ENCODE measurements around the gene KATNBL1.
A peak's percentile ranks its signal among the peaks of the same experiment; 100 is the strongest.

The KATNBL1 gene

GRCh38 chr15:34116620-34117019 lies 93.3 kb downstream of the KATNBL1 start:
- no peak for DNase-seq (ENCODE audit: low spot score)

- DNase-seq (ENCODE audit: low spot score): no peak
Measured at GRCh38 chr15:34114739-34115138, 95.2 kb downstream of the KATNBL1 start.

DNA sequence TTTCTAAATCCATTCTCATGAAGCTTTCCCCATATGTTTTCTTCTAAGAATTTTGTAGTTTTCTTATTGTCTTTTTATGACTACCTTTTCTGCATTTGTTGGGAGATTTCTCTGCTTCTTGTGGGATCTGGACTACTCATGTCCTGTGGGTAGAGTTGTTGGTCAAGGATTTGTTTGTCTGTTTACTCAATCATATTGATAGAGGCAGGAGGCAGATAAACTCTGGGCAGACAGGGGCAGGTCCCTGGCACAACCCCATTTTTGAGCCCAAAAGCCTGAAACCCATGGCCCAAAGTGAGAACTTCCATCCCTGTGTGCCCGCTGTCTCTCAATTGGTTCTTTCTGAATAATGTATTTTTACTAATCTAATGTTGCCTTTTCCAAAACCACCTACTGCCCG lies 95.7 kb downstream of the KATNBL1 start:
- DNase-seq (ENCODE audit: low spot score): no peak

DNA sequence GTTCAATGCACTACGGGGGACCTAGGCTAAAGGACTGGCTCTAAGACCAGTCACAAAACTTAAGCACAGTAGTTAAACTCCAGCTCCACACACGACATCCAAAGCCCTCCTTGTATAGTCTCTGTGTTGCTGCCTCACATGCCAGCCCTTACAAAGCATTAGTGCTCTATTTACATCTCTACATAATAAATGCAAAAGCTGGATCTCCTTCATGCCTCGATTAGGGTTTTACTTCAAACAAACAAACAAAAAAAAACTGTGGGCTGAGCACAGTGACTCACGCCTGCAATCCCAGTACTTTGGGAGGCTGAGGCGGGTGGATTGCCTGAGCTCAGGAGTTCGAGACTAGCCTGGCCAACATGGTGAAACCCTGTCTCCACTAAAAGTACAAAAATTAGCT lies 98.4 kb downstream of the KATNBL1 start:
- no peak for DNase-seq (ENCODE audit: low spot score)

DNA sequence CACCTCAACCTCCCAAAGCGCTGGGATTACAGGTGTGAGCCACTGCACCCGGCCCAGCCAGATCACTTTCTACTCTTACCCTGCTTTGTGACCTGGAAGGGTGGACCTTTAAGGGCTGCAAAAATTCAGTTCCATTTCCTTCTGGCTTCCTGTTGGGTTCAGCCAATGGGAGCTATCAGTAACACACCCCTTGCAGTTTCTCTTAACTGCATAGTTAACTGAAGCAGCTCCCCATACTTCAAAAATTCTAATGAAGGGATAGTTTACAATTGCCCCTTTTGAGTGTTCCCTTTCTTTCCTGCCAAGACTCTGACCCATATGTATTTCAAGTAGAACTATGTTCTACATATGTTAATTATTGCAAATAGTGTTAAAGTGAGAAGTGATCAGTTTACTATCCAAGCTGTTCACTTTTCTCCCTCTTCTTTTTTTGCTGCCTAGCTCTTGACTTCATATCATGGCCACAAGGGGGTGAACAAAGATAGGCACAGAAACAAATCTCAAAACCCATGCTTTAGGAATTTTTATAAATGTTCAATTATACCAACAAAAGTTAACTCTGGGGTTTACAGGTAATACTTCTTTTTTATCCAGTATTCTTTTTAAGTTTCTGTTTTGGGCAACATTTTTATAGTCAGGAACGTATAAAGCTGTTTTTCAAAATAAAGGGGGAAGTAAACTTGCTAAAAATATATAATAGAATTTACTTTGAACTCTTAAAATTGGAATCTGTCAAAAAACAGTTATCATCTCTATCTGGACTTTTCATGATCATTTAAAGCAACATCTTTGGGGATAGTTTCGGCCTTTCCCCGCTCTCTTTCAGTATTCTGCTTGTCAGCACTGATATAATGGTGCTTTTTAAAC lies 99.9 kb downstream of the KATNBL1 start:
- DNase-seq (ENCODE audit: low spot score): peak; percentile 17

- no peak for DNase-seq (ENCODE audit: low spot score)
Measured at GRCh38 chr15:34107315-34107714, 102.6 kb downstream of the KATNBL1 start.

- no peak for DNase-seq (ENCODE audit: low spot score)
Measured at GRCh38 chr15:34106423-34106822, 103.5 kb downstream of the KATNBL1 start.

DNA sequence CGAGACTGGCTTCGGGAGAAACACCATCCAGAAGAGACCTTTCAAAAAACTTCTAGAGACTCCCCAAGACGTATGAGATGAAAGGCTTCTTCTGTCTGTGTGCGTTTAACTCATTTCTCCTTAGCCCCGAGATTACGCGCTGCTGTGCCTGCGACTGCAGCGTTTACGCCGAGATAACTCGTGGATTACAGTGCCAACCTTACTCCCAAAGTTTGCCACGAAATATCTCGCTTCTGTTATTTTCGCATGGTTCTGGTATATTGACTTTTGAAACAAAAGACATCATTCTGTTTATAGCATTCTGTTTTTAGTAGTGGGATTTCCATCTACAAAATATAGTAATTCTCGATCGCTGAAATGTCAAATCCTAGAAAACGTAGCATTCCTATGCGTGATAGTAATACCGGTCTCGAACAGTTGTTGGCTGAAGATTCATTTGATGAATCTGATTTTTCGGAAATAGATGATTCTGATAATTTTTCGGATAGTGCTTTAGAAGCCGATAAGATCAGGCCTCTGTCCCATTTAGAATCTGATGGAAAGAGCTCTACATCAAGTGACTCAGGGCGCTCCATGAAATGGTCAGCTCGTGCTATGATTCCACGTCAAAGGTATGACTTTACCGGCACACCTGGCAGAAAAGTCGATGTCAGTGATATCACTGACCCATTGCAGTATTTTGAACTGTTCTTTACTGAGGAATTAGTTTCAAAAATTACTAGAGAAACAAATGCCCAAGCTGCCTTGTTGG lies 107.5 kb downstream of the KATNBL1 start:
- no peak for DNase-seq (ENCODE audit: low spot score)

DNA sequence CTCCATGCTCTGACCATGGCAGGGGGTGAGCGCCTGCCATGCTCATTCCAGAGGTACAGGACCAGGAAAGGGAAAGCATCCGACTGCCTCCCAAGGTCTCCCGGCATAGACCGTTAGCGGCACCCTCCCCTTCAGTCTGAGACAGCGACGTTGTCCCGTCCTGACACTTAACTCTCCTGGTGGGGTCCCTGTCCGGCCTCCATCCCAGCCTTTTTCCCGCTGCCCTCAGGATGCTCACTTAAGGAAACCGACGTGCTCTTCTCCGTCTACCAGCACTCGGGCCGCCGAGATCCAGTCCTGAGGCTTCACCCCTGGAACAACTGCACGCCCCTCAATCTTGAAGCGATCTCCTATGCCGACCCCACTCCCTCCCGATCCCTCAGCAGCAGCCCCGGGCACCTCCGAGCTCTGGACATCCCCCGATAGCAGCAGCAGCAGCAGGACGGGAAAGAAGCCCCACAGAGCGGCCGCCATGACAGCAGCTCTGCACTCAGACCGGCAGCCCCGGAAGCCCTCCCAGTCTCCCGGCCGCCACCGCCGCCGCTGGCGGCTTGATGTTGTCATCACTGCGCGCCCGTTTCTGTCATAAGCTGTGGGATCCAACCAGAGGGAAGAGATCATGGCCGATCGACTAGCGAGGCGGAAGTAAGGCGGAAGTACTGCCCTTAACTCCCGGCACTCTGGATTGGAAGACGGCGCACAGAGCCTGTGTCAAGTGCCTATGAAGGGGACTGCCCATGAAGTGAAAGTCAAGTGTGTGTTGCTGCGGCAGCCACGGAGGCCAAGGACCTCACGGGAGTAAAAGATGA lies 108.3 kb downstream of the KATNBL1 start, which contains the start of the genes EMC7 and PGBD4:
Gene EMC7, minus strand, starts transcription at position 497 of the 809 bp plus-strand sequence. Its CDS starts 23 bp downstream, at position 474.
Gene PGBD4, plus strand, starts transcription at position 718 of the 809 bp plus-strand sequence. CDS start 449 bp downstream, outside the sequence.
- DNase-seq (ENCODE audit: low spot score): peak; percentile 97

DNA sequence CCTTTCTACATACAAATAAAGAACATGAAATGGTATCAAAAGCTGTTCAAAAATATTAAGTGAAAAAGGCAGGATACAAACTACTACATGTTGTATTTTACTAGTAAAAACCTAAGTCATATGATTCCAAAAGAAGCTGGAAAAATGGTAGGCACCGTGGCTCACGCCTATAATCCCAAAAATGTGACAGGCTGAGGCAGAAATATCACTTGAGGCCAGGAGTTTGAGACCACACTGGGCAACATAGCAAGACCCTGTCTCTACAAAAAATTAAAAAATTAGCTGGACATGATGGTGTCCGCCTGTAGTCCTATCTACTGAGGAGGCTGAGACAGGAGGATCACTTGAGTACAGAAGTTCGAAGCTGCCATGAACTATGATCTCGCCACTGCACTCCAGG lies 110.0 kb downstream of the KATNBL1 start:
- no peak for DNase-seq (ENCODE audit: low spot score)
